PFSK-1 (cell line): ENCODE data around the gene FHIP2A.

ENCODE experiments used
- FOXP2 ChIP-seq: optimal IDR thresholded peaks from 2 replicates; pipeline ENCODE3; 2011; ENCODE audit warnings: borderline replicate concordance, control low read depth, inconsistent platforms; ENCODE audit not compliant: insufficient read depth; ENCODE audit errors: extremely low read length, extremely low read depth
- POLR2AphosphoS5 ChIP-seq: IDR thresholded peaks from 2 replicates; pipeline ENCODE4 v1.6.1; 2012; ENCODE audit warnings: low read depth, mild to moderate bottlenecking, control low read depth, low read length, moderate library complexity
- REST ChIP-seq, 2 experiments: IDR thresholded peaks; 2 replicates each; pipeline versions ENCODE4 v1.6.1 to v1.8.0; 2011 to 2012; ENCODE audit warnings: low read depth in 2 of 2, low read length in 2 of 2, control low read depth in 1 of 2, inconsistent platforms in 1 of 2, mild to moderate bottlenecking in 1 of 2, moderate library complexity in 1 of 2; ENCODE audit not compliant: insufficient read depth in 1 of 2
- SIN3A ChIP-seq: IDR thresholded peaks from 2 replicates; pipeline ENCODE4 v1.6.1; 2012; ENCODE audit warnings: mild to moderate bottlenecking, low read length, moderate library complexity, borderline replicate concordance; ENCODE audit not compliant: insufficient read depth
- TAF1 ChIP-seq: IDR thresholded peaks from 2 replicates; pipeline ENCODE4 v1.6.1; 2012; ENCODE audit warnings: low read length, control low read depth, borderline replicate concordance; ENCODE audit not compliant: insufficient read depth

DNA sequence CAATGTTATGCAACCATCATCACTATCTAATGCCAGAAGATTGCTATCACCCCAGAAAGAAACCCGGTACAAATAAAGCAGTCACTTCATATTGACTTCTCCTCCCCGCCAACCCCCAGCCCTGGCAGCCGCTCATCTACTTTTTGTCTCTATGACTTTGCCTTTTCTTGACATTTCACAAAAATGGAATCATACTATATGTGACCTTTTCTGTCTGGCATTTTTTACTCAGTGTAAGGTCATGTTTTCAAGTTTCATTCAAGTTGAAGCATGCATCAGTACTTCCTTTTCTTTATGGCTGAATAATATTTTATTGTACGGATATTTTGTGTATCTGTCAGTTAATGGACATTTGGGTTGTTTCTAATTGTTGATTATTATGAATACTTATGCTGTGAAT is 28.1 kb downstream of the FHIP2A start:
- no peak for TF ChIP-seq REST (IDR thresholded peaks at IDR 0.05; ENCODE audit: insufficient read depth in 1 of 2, low read depth in 2 of 2, low read length in 2 of 2)
- TF ChIP-seq SIN3A: no peak
- TF ChIP-seq FOXP2: no peak
- no peak for TF ChIP-seq TAF1
- TF ChIP-seq POLR2AphosphoS5: no peak
